ENCODE data around the gene ABHD14A. TPM values are rescaled to one million over a fixed set of nuclear protein-coding genes. Genes with fewer than 3 reads are reported as not detected.

ABHD14A gene
- total RNA-seq, 1 donor, result 18.8 TPM

GRCh38 chr3:52004163-52004787, 29.4 kb downstream of the ABHD14A start:
- Histone ChIP-seq H4K20me1 (ENCODE audit: insufficient read depth, low read length) (no peaks in the 10 kb centered on the region), H3K79me2 (ENCODE audit: insufficient read depth, low read length) (no peaks in the 10 kb centered on the region), H3K9me3 (ENCODE audit: low read depth, low read length) (no peaks in the 10 kb centered on the region), H3K27ac (ENCODE audit: low read depth, low read length) (no peak overlapping the region), H3K4me3 (ENCODE audit: insufficient read depth, low read length) (no peak overlapping the region), H3K4me1 (ENCODE audit: insufficient read depth, low read length) (peaks cover 14% of the 10 kb centered on the region), H3K36me3 (ENCODE audit: insufficient read depth, low read length) (no peaks in the 10 kb centered on the region), H3K4me2 (ENCODE audit: insufficient read depth, low read length) (no peak overlapping the region), H2AFZ (ENCODE audit: low read length) (no peak overlapping the region), H3K27me3 (ENCODE audit: insufficient read depth, low read length) (no peaks in the 10 kb centered on the region)
- peak; percentile 61 for TF ChIP-seq CTCF (IDR thresholded peaks at IDR 0.05; ENCODE audit: extremely low read depth, low read depth, low read length)
- DNase-seq (ENCODE audit: insufficient read length, low spot score, missing footprints), result peak; percentile 86

- no peak for TF ChIP-seq CTCF (IDR thresholded peaks at IDR 0.05; ENCODE audit: extremely low read depth, low read depth, low read length)
- Histone ChIP-seq H4K20me1 (ENCODE audit: insufficient read depth, low read length) (no peaks in the 10 kb centered on the region), H3K9me3 (ENCODE audit: low read depth, low read length) (no peaks in the 10 kb centered on the region), H3K4me3 (ENCODE audit: insufficient read depth, low read length) (no peak overlapping the region), H3K79me2 (ENCODE audit: insufficient read depth, low read length) (no peaks in the 10 kb centered on the region), H3K4me2 (ENCODE audit: insufficient read depth, low read length) (peak overlapping the region; percentile 63), H3K27ac (ENCODE audit: low read depth, low read length) (peak overlapping the region; percentile 28), H3K36me3 (ENCODE audit: insufficient read depth, low read length) (no peaks in the 10 kb centered on the region), H3K4me1 (ENCODE audit: insufficient read depth, low read length) (peaks cover 14% of the 10 kb centered on the region), H2AFZ (ENCODE audit: low read length) (no peak overlapping the region), H3K27me3 (ENCODE audit: insufficient read depth, low read length) (no peaks in the 10 kb centered on the region)
- no peak for DNase-seq (ENCODE audit: insufficient read length, low spot score, missing footprints)
Measured at GRCh38 chr3:52004906-52005395, 30.1 kb downstream of the ABHD14A start.

GRCh38 chr3:52005571-52005986, 30.7 kb downstream of the ABHD14A start:
- H3K4me1 ChIP-seq (ENCODE audit: insufficient read depth, low read length), result peaks cover 14% of the 10 kb centered on the region
- H3K27ac ChIP-seq (ENCODE audit: low read depth, low read length), result no peak overlapping the region
- no peaks in the 10 kb centered on the region for H3K9me3 ChIP-seq (ENCODE audit: low read depth, low read length)
- TF ChIP-seq CTCF (IDR thresholded peaks at IDR 0.05; ENCODE audit: extremely low read depth, low read depth, low read length), result no peak
- DNase-seq (ENCODE audit: insufficient read length, low spot score, missing footprints), result peak; percentile 97
- no peaks in the 10 kb centered on the region for H4K20me1 ChIP-seq (ENCODE audit: insufficient read depth, low read length)
- peak overlapping the region; percentile 63 for H3K4me2 ChIP-seq (ENCODE audit: insufficient read depth, low read length)
- no peaks in the 10 kb centered on the region for H3K79me2 ChIP-seq (ENCODE audit: insufficient read depth, low read length)
- no peaks in the 10 kb centered on the region for H3K27me3 ChIP-seq (ENCODE audit: insufficient read depth, low read length)
- no peaks in the 10 kb centered on the region for H3K36me3 ChIP-seq (ENCODE audit: insufficient read depth, low read length)
- H2AFZ ChIP-seq (ENCODE audit: low read length), result peak overlapping the region; percentile 80
- H3K4me3 ChIP-seq (ENCODE audit: insufficient read depth, low read length), result peak overlapping the region; percentile 54

DNA sequence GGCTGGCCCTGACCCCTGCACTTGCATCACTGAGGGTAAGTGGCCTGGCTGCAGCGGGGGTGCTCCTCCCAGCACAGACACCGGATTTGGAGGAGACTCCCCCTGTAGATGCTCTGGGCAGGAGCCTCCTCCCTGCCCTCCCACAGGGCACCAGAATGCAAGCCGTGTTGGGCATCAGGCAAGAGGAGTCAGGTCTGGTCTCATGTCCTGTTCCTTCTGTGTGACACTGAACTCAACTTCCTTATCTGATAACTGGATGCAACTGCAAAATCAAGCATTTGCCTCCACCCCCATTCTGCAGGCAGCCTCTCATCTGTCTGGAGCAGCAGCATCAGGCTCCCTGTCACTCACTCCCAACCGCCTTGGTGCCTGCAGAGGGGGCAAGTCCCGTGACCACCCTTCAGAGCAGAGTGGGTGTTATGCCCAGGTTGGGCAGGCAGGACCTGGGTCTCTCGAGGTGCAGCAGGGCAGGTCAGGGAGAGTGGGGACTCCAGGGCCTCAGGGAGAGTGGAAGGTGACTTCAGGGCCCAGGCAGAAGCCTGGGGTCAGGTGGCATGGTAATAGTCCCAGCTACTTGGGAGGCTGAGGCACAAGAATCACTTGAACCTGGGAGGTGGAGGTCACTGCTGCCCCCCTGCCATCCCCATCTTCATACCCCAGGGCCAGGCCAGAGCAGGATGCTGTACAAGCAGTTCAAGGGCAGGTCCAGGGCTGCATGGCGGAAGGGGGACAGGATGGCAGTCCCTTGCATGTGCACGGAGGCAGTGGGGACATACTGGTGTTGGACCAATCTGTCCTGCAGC, 31.4 kb downstream of the ABHD14A start:
- Histone ChIP-seq H3K4me2 (ENCODE audit: insufficient read depth, low read length) (peak overlapping the region; percentile 63), H3K79me2 (ENCODE audit: insufficient read depth, low read length) (no peaks in the 10 kb centered on the region), H4K20me1 (ENCODE audit: insufficient read depth, low read length) (no peaks in the 10 kb centered on the region), H3K27ac (ENCODE audit: low read depth, low read length) (no peak overlapping the region), H3K4me3 (ENCODE audit: insufficient read depth, low read length) (peak overlapping the region; percentile 54), H3K36me3 (ENCODE audit: insufficient read depth, low read length) (no peaks in the 10 kb centered on the region), H3K9me3 (ENCODE audit: low read depth, low read length) (no peaks in the 10 kb centered on the region), H3K27me3 (ENCODE audit: insufficient read depth, low read length) (no peaks in the 10 kb centered on the region), H2AFZ (ENCODE audit: low read length) (peak overlapping the region; percentile 80), H3K4me1 (ENCODE audit: insufficient read depth, low read length) (peaks cover 14% of the 10 kb centered on the region)
- no peak for TF ChIP-seq CTCF (IDR thresholded peaks at IDR 0.05; ENCODE audit: extremely low read depth, low read depth, low read length)
- peak; percentile 83 for DNase-seq (ENCODE audit: insufficient read length, low spot score, missing footprints)
